ENCODE measurements around the gene MACROD1.
"Not testable (repeated sequence)": the region's sequence is repeated elsewhere in the genome, so short reads cannot be mapped to it uniquely, and the experiment has no call there.

The MACROD1 gene

GRCh38 chr11:64185693-64186491 lies 20.0 kb upstream of the MACROD1 start, which contains the start of gene STIP1:
TSS of gene STIP1 (plus strand) at chr11:64186171. CDS start at chr11:64186262, 91 bp downstream.
- peak; percentile 97 to 98 for DNase-seq (ENCODE audit: low read depth in 2 of 2)

GRCh38 chr11:64185175-64185692 lies 19.3 kb upstream of the MACROD1 start:
- no peak for DNase-seq (ENCODE audit: low read depth in 2 of 2)

- no peak for DNase-seq (ENCODE audit: low read depth in 2 of 2)
These were observed 18.0 kb upstream of the MACROD1 start for GRCh38 chr11:64183890-64184289.

- DNase-seq (ENCODE audit: low read depth in 2 of 2): no peak
These were observed 15.8 kb upstream of the MACROD1 start for GRCh38 chr11:64181506-64182411.

GRCh38 chr11:64180891-64181290 lies 15.0 kb upstream of the MACROD1 start:
- DNase-seq (ENCODE audit: low read depth in 2 of 2): no peak

- DNase-seq (ENCODE audit: low read depth in 2 of 2): no peak
These were observed 13.2 kb upstream of the MACROD1 start for GRCh38 chr11:64178951-64179639.

- no peak for DNase-seq (ENCODE audit: low read depth in 2 of 2)
These were observed 12.3 kb upstream of the MACROD1 start for GRCh38 chr11:64178203-64178602.

- DNase-seq (ENCODE audit: low read depth in 2 of 2): no peak
These were observed 10.8 kb upstream of the MACROD1 start for GRCh38 chr11:64176751-64177150.

- no peak for DNase-seq (ENCODE audit: low read depth in 2 of 2)
These were observed 7.9 kb upstream of the MACROD1 start for GRCh38 chr11:64173616-64174355.

GRCh38 chr11:64170419-64170818 lies 4.5 kb upstream of the MACROD1 start:
- DNase-seq (ENCODE audit: low read depth in 2 of 2): no peak

- DNase-seq (ENCODE audit: low read depth in 2 of 2): no peak
These were observed 452 bp downstream of the MACROD1 start for GRCh38 chr11:64165481-64165841.

- DNase-seq (ENCODE audit: low read depth in 2 of 2): no peak
These were observed 1.3 kb downstream of the MACROD1 start for GRCh38 chr11:64164392-64165312.

- no peak for DNase-seq (ENCODE audit: low read depth in 2 of 2)
These were observed 2.0 kb downstream of the MACROD1 start for GRCh38 chr11:64163951-64164350.

- DNase-seq (ENCODE audit: low read depth in 2 of 2): not testable (repeated sequence)
These were observed 3.1 kb downstream of the MACROD1 start for GRCh38 chr11:64162769-64163168.

GRCh38 chr11:64161037-64161436 lies 4.9 kb downstream of the MACROD1 start:
- DNase-seq (ENCODE audit: low read depth in 2 of 2): no peak

GRCh38 chr11:64157631-64158394 lies 8.1 kb downstream of the MACROD1 start:
- no peak for DNase-seq (ENCODE audit: low read depth in 2 of 2)

GRCh38 chr11:64156235-64157011 lies 9.5 kb downstream of the MACROD1 start:
- DNase-seq (ENCODE audit: low read depth in 2 of 2): no peak

- no peak for DNase-seq (ENCODE audit: low read depth in 2 of 2)
These were observed 12.1 kb downstream of the MACROD1 start for GRCh38 chr11:64153812-64154211.

Measured in stimulated activated CD4-positive, alpha-beta T cell treated with anti-CD3 and anti-CD28 coated beads, Interleukin-12 subunit alpha, Interleukin-12 subunit beta, amount 100 ng/mL, for 24 hours (primary cell).